ENCODE measurements around the gene PKM. TPM values are rescaled to one million over a fixed set of nuclear protein-coding genes. Genes with fewer than 3 reads are reported as not detected.

The PKM gene
- total and polyA plus RNA-seq, 4 donors: 12.9 to 61.2 (median 29.7) TPM

DNA sequence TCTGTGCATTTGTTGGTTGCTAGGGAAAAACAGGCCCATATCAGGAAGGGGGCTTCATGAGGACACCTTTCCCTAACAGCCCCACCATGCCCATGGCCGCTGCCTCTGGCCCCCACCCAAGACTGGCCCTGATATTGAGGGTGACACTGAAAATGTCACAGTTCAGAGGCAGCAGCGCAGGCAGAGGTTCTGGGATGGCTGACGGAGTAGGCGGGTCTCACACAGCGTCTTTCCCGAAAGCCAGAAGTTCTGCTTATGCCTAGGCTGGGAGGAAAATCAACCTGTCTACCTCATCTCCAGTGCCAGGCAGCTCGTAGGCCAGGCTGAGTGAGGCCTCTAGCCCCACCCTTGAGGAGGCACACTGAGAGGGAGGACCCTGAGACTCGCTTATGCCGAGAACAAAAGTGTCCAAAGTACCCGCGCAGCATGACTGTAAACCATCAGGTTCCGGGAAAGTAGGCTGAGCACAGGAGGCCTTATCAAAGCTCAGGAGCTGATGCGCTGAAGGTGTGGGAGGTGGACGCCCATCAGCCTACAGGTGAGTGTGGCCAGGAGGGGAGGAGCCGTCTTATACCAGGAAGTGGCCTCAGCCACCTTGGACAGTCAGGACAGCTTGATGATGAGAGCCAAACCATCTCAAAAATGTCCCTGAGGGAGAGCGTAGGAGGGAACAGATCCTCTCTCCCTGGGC lies 60.9 kb downstream of the PKM start (continued):
- TF ChIP-seq, protein P1, sequence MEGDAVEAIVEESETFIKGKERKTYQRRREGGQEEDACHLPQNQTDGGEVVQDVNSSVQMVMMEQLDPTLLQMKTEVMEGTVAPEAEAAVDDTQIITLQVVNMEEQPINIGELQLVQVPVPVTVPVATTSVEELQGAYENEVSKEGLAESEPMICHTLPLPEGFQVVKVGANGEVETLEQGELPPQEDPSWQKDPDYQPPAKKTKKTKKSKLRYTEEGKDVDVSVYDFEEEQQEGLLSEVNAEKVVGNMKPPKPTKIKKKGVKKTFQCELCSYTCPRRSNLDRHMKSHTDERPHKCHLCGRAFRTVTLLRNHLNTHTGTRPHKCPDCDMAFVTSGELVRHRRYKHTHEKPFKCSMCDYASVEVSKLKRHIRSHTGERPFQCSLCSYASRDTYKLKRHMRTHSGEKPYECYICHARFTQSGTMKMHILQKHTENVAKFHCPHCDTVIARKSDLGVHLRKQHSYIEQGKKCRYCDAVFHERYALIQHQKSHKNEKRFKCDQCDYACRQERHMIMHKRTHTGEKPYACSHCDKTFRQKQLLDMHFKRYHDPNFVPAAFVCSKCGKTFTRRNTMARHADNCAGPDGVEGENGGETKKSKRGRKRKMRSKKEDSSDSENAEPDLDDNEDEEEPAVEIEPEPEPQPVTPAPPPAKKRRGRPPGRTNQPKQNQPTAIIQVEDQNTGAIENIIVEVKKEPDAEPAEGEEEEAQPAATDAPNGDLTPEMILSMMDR (IDR thresholded peaks at IDR 0.05; ENCODE audit: low read depth, low read length, missing input control): no peak
- no peak for TF ChIP-seq TAF1 (conservative IDR thresholded peaks at IDR 0.05)
- TF ChIP-seq JUND (IDR thresholded peaks at IDR 0.05): no peak

GRCh38 chr15:72169236-72169920 lies 61.6 kb downstream of the PKM start:
- Histone ChIP-seq H3K4me3 (ENCODE audit: low read depth in 1 of 3, low read length in 3 of 3) (no peak overlapping the region), H3K9ac (ENCODE audit: low read depth in 1 of 2, low read length in 2 of 2) (no peak overlapping the region), H3K27ac (ENCODE audit: low read depth in 1 of 2, low read length in 2 of 2) (no peak overlapping the region), H3K9me3 (ENCODE audit: control insufficient read depth in 4 of 4, low read length in 3 of 4) (no peaks in the 10 kb centered on the region), H3K4me1 (ENCODE audit: control insufficient read depth in 4 of 4, insufficient read depth in 4 of 4, low read length in 3 of 4) (no peaks in the 10 kb centered on the region), H3K27me3 (ENCODE audit: control insufficient read depth in 4 of 4, insufficient read depth in 4 of 4, low read length in 3 of 4) (no peaks in the 10 kb centered on the region), H3K36me3 (ENCODE audit: control insufficient read depth in 4 of 4, insufficient read depth in 3 of 4, low read depth in 1 of 4, low read length in 3 of 4) (no peaks in the 10 kb centered on the region)
- no peak for DNase-seq (ENCODE audit: low spot score)
- 82% methylated on average over 10 of the region's 10 CpGs for WGBS
- no peak for TF ChIP-seq RXRA (IDR thresholded peaks at IDR 0.05)
- TF ChIP-seq EGR1 (IDR thresholded peaks at IDR 0.05; ENCODE audit: low read depth in 2 of 2): no peak
- TF ChIP-seq MAX (IDR thresholded peaks at IDR 0.05): no peak
- TF ChIP-seq HNF4G (IDR thresholded peaks at IDR 0.05): no peak
- TF ChIP-seq, protein P2, sequence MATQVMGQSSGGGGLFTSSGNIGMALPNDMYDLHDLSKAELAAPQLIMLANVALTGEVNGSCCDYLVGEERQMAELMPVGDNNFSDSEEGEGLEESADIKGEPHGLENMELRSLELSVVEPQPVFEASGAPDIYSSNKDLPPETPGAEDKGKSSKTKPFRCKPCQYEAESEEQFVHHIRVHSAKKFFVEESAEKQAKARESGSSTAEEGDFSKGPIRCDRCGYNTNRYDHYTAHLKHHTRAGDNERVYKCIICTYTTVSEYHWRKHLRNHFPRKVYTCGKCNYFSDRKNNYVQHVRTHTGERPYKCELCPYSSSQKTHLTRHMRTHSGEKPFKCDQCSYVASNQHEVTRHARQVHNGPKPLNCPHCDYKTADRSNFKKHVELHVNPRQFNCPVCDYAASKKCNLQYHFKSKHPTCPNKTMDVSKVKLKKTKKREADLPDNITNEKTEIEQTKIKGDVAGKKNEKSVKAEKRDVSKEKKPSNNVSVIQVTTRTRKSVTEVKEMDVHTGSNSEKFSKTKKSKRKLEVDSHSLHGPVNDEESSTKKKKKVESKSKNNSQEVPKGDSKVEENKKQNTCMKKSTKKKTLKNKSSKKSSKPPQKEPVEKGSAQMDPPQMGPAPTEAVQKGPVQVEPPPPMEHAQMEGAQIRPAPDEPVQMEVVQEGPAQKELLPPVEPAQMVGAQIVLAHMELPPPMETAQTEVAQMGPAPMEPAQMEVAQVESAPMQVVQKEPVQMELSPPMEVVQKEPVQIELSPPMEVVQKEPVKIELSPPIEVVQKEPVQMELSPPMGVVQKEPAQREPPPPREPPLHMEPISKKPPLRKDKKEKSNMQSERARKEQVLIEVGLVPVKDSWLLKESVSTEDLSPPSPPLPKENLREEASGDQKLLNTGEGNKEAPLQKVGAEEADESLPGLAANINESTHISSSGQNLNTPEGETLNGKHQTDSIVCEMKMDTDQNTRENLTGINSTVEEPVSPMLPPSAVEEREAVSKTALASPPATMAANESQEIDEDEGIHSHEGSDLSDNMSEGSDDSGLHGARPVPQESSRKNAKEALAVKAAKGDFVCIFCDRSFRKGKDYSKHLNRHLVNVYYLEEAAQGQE (IDR thresholded peaks at IDR 0.05): no peak
- no peak for TF ChIP-seq YY1 (IDR thresholded peaks at IDR 0.05)
- no peak for TF ChIP-seq TAF1 (conservative IDR thresholded peaks at IDR 0.05)
- no peak for TF ChIP-seq SP1 (IDR thresholded peaks at IDR 0.05)
- TF ChIP-seq, protein P1 (IDR thresholded peaks at IDR 0.05; ENCODE audit: low read depth, low read length, missing input control): no peak
- TF ChIP-seq GABPA (IDR thresholded peaks at IDR 0.05 in 1 of 2, conservative IDR thresholded peaks at IDR 0.05 in 1 of 2): no peak
- no peak for TF ChIP-seq FOXA1 (IDR thresholded peaks at IDR 0.05)
